ENCODE results near the gene SLC9B1.
"Not testable (repeated sequence)": the region's sequence is repeated elsewhere in the genome, so short reads cannot be mapped to it uniquely, and the experiment has no call there.

SLC9B1 gene

DNA sequence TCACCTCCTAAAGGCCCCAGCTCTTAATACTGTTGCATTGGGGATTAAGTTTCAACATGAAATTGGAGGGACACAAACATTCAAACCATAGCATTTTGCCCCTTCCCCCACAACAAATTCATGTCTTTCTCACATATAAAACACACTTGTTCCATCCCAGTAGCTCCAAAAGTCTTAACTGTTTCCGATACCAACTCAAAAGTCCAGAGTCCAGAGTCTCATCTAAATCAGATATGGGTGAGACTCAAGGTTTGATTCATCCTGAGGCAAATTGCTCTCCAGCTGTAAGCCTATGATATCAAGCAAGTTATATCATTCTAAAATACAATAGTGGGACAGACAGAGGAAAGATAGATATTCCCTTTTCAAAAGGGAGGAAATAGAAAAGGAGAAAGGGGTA lies 8.7 kb downstream of the SLC9B1 start:
- no peak for DNase-seq

DNA sequence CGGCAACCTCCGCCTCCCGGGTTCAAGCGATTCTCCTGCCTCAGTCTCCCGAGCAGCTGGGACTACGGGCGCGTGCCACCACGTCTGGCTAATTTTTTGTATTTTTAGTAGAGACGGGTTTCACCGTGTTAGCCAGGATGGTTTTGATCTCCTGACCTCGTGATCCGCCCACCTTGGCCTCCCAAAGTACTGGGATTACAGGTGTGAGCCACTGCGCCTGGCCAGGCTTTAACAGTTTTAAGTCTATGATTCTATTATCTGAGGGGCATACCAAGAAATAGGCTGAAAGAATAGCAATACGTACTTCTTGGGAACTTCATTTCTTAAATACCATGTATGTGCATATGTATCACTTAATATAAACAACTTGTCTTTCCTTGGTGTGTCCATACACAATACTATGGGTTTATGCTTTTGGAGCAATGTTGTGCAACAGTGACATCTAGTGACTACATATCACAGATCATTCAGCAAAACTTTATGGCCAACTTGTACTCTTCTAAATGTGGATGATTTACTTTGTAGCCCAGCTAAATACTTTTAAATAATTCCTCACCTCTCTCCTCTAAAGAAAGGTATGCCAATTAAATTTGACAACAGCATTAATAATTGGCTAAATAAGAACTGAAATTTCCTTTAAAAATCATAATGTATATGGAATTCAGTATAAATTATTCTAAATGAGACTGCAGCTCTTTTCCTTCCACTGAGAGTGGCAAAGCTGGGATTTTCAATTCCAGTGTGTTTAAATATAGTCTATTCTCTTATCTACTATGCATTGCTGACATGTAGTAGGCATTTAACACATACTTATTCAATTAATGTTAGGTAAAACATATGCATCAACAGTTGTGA lies 10.4 kb downstream of the SLC9B1 start:
- peak; percentile 41 for DNase-seq

DNA sequence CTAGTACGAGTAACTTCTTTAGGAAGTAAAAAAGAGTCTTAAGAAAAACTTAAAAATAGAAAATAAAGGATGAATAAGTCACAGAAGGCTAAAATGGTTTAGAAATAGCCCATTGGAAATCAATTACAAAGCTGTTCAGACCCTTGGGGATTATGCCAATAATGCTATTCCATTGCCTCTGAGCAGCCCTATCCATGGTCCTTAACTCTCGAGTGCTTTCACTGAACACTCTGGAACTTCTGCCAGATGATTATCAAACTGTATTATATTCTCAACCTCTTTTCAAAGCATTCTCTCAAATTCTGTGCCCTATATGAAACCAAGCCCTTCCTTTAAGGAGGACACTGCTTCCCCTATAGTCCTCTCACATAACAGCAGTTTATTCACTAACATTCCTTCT lies 17.0 kb downstream of the SLC9B1 start:
- DNase-seq, result no peak

DNA sequence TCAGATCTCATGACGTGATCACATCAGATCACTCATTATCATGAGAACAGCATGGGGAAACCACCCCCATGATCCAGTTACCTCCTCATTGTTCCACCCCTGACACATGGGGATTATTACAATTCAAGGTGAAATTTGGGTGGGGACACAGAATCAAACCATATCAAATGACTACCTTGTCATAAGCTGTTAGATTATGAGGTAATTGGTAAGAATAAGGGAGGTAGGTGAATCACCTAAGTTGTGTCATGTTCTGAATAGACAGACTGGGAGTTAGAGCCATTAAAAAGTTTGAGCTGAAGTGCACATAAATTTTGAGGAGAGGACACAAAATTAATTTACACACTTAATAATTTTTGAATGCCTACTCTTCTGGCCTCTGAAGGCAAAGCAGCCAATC lies 24.7 kb downstream of the SLC9B1 start:
- DNase-seq, result no peak

DNA sequence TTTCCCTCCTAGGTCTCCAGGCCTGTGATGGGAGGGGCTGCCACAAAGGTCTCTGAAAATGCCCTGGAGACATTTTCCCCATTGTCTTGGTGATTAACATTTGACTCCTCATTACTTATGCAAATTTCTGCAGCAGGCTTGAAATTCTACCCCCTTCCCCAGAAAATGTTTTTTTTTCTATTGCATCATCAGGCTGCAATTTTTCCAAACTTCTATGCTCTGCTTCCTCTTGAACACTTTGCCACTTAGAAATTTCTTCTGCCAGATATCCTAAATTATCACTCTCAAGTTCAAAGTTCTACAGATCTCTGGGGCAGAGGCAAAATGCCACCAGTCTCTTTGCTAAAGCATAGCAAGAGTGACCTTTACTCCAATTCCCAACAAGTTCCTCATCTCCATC lies 25.5 kb downstream of the SLC9B1 start:
- DNase-seq, result not testable (repeated sequence)

DNA sequence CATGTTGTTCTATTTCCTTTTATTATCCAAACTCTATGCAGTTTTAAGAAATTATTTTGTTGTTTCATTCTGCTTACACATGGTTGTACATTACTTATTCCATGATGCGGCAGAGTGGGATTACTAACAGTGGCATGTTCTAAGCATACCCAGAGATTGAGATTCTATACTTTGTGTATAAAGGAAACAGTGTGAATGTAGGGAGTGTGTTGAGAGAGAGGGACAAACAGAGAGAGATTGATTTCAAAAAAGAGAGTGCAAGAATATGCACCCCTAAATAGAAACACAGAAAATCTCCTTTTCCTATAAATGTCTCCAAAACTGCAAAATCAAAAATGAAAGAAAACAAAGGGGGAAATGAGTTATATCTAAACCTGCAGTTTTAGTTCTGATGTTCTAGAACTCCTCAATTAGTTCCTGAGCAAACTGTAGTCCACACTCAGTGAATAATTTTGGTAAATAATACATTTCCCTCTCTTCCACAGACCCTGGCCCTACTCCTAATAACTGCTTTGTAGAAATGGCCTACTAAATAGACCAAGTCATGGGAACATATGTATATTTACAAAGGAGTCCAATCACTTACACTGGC lies 31.0 kb downstream of the SLC9B1 start:
- DNase-seq, result no peak

DNA sequence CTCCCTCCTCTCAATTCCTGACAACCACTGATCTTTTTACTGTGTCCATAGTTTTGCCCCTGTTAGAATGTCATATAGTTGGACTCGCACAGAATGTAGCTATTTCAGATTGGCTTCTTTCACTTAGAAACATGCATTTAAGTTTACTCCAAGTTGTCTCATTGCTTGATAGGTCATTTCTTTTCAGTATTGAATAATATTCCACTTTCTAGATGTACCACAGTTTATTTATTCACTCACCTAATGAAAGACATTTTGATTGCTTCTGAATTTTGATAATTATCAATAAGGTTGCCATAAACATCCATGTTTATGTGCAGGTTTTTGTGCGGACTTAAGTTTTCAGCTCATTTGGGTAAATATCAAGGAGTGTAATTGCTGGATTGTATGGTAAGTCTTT lies 38.5 kb downstream of the SLC9B1 start:
- no peak for DNase-seq

DNA sequence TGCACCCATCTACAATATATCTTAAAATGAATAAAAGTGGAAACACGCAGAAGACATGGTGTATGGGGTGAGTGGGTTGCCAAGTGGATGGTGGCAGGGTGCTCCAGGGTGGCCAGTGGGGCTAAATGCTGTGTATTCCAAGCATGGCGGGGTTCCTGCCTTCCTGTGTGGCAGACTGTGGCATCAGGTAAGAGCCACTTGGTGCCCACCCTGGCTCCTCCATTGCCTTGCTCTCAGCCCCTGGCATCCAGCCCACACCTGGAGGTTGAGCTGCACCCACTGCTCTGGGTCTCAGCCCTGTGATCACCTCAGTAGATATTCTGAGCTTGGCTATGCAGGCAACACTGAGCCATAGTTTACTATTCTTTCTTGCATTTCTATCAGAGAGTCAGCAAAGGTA lies 57.7 kb downstream of the SLC9B1 start:
- not testable (repeated sequence) for DNase-seq

DNA sequence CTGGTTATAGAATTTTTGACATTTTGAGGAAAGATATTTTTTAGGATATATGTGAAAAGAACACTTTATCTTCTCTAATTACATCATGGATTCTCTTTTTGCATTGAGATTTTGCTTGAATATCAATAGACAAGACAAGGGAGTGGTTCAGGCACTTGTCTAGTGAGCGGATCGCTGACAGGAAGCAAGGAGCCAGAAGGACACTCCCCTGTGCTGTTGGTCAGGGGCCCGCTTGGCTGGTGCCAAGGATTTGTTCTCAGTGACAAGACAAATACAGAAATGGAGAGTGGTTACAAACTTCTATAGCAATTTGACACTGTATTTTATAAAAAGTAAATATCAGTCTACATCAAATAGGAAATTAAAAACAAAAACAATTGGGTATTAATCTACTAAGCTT lies 60.0 kb downstream of the SLC9B1 start:
- no peak for DNase-seq

DNA sequence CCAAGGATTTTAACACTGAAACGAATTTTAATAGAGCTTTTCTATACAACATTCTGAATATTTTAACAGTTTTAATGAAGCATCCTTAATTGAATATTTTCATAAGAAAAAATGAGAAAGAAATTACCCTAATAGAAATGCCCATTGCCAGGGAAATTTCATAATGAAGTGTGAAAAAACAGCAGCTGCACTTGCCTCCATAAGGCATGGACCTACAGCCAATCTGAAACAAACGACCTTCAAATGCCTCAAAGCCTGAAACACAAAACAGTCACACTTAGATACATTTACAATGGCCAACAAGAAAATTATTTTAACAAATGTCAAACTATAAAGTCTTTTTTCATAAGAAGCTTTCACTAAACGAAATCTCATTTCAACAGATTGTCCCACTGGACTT lies 74.4 kb downstream of the SLC9B1 start:
- DNase-seq, result no peak

DNA sequence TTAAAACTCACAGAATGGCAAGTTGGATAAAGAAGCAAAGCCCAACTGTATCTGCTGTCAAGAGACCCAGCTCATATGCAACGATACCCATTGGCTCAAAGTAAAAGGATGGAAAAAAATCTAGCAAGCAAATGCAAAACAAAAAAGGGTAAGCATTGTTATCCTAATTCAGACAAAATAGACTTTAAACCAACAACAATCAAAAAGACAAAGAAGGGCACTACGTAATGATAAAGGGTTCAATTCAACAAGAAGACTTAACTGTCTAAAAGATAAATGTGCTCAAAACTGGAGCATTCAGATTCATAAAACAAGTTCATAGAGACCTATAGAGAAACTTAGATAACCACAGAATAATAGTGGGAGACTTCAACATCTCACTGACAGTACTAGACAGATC lies 81.4 kb downstream of the SLC9B1 start:
- not testable (repeated sequence) for DNase-seq

DNA sequence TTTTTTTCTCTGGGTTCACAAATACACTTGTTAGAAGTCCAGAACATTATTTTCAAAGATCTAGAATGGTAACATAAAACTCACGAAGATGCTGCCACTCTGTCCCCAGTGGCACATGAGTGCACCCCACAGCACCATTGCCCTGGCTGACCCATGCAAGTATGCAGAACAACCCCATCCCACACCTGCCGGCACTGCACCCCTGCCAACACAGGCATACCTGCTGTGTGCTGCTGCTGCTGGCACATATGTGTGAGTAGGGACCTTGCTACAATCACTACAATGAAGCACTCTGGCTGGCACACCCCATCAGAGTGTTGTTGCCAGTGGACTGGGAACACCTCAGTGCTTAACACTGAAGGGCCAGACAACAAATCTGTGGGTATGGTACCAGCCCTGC lies 83.8 kb downstream of the SLC9B1 start:
- DNase-seq, result no peak

DNA sequence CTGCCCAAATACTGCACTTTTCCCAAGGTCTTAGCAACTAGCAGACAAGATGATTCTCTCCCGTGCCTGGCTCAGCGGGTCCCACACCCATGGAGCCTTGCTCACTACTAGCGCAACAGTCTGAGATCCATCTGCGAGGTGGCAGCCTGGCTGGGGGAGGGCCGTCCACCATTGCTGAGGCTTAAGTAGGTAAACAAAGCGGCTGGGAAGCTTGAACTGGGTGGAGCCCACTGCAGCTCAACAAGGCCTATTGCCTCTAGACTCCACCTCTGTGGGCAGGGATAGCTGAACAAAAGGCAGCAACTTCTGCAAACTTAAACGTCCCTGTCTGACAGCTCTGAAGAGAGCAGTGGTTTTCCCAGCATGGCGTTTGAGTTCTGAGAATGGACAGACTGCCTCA lies 99.8 kb downstream of the SLC9B1 start:
- DNase-seq, result not testable (repeated sequence)

DNA sequence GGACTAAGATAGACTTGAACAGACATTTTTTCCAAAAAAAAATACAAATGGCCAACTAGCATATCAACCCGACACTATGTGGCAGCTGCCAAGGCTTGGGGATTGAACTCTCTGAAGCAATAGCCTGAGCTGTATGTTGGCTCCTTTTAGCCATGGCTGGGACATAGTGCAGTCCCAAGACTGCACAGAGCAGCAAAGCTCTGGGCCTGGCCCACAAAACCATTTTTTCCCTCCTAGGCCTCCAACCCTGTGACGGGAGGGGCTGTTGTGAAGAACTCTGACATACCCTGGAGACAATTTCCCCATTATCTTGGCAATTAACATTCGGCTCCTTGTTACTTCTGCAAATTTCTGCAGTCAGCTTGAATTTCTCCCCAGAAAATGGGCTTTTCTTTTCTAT lies 100.6 kb downstream of the SLC9B1 start:
- no peak for DNase-seq

DNA sequence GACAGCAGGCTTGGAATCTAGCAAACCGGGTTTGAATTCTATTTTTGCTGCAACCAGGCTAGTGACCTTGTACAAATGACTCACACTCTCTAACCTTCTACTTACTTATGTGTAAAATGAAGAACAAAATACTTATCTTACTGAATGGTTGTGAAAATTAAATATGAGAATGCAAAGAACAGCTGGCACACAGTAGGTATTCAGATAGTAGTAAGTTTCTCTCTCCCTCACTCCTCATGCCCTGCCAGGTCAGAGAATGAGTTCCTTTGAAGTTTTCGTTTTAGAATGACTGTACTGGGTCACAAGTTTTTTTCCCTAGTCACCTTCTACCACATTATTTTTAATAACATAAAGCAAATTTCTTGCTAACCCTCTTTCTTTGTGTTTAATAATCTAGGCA lies 117.7 kb downstream of the SLC9B1 start:
- DNase-seq, result no peak

DNA sequence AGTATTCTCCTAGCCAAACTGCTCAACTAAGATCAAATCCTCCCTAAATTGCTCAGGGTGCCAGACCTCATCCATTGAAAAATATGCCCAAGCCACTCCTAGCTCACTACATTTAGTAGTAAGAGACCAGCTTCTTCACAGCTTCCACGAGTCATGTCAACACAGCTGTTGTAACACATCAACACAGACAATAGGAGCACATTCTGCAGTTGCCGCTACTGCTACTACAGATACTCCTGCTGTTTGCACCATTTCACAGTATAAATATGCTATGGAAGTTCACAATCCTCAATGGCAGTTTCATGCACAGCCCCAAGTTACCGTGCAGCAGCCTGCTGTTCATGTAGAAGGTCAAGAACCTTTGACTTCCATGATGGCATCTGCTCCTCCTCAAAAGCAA lies 121.9 kb downstream of the SLC9B1 start:
- not testable (repeated sequence) for DNase-seq

DNA sequence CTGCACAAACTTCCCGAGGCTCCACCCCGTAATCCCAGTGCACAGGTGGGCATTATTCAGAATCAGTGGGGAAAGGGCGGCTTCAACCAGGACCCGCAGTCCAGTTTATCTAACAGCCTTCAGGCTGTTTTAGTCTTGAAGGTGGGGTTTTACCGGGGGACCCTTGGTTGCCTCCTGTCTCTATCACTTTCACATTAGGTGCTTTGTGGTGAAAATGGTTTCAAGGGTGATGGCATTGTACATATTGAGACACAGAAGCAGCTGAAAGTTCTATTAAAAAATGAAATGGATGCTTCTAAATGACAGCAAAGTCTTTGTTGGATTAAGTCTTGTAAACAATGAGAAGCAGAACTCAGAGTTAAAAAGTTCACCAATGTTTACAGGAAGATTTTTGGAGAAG lies 123.0 kb downstream of the SLC9B1 start:
- DNase-seq, result not testable (repeated sequence)

DNA sequence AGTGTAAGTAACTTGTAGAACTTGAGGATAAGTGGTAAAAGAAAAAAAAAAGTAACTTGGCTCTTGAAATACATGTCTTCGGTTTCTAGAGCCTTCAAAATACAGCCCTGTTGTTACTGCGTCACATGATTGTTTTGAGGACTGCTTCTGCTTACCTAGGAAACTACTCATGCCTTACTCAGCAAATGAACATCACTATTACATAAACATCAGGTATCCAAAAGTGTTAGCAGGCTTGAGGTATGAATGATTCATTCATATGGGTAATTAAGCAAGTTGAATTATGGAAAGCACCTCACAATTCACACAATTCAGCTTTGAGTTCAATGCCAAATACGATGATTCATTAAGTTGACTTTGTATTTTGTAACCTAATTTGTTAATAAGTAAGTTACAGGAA lies 129.6 kb downstream of the SLC9B1 start:
- DNase-seq, result not testable (repeated sequence)

DNA sequence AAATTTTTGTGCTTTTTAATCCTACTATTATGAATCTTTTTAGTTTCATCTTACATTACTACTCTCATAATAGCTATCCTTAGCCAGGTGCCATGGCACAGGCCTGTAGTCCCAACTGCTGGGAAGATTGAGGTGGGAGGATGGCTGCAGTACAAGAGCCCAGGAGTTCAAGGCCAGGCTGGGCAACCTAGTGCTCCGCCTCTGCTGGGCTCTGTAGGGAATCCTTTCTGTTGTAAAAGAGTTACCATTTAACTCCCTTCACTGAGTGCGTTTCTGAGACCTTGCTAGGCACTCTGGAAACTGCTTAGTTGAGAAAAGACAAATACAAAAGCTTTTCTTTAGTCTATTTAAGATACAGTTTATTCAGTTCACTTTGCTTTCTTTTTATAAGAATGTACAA lies 130.9 kb downstream of the SLC9B1 start:
- not testable (repeated sequence) for DNase-seq

DNA sequence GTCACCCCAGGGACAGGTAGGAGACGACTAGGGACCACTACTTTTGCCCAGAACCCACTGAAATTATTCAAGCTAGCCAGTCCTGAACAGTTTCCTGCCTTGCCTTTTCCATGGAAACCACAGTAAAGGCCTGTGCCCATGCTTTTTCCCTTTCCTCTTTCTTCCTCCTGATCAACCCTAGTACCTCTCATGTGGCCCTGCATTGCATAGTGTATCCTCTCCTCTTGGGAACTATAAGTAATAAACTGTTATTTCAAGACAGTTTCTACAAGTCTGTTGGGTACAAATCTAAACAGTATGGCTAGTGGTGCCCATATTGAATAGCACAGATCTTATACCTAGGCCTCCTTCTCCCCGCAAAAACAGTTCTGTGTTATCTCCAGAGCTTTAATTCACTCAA lies 136.2 kb downstream of the SLC9B1 start:
- no peak for DNase-seq

DNA sequence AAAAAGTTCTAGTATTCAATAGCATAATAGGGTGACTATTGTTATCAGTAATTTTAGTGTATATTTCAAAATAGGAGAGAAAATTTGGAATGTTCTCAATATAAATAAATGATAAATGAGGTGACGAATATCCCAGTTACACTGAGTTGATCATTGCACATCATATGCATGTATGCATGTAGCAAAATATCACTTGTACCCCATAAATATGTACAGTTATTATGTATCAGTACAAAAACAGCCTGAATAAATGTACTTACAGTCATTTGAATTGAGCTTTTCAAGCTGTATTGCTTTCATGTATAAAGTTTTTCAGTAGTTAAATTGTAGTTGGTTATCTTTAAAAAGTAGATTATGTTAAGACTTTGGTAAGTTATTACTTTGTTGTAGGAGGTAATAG lies 138.2 kb downstream of the SLC9B1 start:
- DNase-seq, result no peak

DNA sequence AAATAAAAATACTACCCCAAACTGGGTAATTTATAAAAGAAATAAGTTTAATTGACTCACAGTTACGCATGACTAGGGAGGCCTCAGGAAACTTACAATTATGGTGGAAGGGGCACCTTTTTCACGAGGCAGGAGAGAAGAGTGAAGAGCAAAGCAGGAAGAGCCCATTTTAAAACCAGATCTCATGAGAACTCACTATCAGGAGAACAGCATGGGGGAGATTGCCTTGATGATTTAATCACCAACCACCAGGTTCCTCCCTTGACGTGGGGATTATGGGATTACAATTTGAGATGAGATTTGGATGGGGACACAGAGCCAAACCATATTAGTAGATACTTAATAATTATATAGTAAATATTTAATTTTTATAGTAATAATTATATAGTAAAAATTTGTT lies 140.6 kb downstream of the SLC9B1 start:
- no peak for DNase-seq

DNA sequence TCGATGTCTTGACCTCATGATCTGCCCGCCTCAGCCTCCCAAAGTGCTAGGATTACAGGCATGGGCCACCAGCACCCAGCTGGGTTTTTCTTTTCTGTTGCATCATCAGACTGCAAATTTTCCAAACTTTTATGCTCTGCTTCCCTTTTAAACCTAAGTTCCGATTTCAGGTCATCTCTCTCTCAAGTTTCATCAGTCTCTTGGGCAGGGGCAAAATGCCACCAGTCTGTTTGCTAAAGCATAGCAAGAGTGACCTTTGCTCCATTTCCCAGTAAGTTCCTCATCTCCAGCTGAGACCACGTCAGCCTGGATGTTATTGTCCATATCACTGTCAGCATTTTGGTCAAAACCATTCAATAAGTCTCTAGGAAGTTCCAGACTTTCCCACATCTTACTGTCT lies 141.2 kb downstream of the SLC9B1 start:
- DNase-seq, result not testable (repeated sequence)

DNA sequence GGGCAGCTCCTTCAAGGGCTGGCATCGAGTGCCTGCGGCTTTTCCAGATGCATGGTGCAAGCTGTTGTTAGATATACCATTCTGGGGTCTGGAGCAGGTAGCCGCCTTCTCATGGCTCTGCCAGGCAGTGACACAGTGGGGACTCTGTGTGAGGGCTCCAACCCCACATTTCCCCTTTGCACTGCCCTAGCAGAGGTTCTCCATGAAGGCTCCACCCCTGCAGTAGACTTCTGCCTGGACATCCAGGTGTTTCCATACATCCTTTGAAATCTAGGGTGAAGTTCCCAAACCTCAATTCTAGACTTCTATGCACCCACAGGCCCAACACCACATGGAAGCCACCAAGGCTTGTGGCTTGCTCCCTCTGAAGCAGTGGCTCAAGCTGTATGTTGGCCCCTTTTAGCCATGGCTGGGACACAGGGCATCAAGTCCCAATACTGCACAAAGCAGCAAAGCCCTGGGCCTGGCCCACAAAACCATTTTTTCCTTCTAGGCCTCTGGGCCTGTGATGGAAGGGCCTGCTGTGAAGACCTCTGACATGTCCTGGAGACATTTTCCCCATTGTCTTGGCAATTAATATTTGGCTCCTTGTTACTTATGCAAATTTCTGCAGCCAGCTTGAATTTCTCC lies 141.9 kb downstream of the SLC9B1 start:
- not testable (repeated sequence) for DNase-seq
